Fibroblast of skin of abdomen (primary cell): ENCODE data around the gene SYNGR1.
A peak's percentile ranks its signal among the peaks of the same experiment; 100 is the strongest.

ENCODE experiments used
- DNase-seq: peaks from one replicate; pipeline ENCODE4 v3.0.0-alpha.2; 2013

SYNGR1 gene

DNA sequence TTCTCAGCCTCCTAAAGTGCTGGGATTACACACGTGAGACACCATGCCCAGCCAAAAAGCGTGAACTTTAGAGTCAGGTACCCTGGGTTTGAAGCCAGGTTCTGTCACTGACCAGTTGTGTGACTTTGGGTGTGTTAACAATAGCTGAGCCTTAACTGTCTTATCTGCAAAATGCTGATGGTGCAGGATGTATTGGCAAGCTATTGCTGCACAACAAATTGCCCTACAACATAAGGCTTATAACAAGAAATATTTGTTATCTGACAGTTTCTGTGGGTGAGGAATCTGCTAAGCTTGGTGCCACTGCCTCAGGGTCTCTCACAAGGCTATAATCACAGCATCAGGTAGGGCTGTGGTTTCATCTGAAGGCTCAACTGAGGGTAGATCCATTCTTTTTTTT, 21.9 kb downstream of the SYNGR1 start:
- DNase-seq: no peak

DNA sequence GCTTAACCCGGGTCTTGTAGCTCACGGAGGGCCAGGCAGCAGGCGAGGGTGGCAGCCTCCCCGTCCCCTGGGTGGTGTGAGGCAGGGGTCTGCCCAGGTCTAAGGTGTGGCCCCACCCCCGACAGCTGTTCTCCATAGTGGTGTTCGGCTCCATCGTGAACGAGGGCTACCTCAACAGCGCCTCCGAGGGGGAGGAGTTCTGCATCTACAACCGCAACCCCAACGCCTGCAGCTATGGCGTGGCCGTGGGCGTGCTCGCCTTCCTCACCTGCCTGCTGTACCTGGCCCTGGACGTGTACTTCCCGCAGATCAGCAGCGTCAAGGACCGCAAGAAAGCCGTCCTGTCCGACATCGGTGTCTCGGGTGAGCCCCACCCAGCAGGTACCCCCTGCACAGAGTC, 24.4 kb downstream of the SYNGR1 start:
- DNase-seq: no peak

DNA sequence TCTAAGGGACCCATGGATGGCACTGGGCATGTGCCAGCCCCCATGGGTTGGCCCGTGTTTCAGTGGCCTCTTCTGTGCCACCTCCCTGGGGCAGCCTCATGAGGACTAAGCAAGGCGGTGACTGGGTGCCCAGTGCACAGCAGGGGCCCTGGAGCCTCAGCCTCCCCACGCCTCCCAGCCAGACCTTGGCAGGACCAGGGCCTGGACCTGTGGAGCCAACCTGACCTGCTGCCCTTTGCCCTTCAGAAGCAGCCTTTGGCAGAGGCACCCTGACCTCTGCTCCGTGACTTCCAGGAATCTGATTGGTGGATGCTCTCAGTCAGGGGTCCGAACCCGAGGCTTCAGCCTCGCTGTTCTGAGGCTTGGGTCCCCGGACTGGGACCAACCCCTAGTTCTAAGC, 25.0 kb downstream of the SYNGR1 start:
- DNase-seq: no peak

DNA sequence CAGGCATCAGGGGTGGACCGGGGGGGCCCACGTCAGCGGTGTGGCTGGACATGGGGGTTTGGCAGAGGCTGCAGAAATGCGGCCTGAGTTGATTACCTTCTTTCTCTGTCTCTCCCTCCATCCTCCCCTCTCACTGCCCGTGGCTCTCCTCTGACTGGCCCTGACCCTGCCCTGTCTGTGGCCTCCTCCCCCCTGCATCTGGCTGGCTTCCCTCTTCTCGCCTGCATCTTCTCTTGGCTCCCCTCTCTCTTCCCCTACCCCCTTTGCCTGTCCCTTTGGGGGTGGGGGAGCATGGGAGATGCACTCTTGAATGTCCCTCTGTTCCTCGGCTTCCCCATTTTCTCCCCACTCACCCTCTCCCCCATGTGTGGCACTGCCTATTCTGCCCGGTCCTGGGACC, 25.9 kb downstream of the SYNGR1 start:
- no peak for DNase-seq

DNA sequence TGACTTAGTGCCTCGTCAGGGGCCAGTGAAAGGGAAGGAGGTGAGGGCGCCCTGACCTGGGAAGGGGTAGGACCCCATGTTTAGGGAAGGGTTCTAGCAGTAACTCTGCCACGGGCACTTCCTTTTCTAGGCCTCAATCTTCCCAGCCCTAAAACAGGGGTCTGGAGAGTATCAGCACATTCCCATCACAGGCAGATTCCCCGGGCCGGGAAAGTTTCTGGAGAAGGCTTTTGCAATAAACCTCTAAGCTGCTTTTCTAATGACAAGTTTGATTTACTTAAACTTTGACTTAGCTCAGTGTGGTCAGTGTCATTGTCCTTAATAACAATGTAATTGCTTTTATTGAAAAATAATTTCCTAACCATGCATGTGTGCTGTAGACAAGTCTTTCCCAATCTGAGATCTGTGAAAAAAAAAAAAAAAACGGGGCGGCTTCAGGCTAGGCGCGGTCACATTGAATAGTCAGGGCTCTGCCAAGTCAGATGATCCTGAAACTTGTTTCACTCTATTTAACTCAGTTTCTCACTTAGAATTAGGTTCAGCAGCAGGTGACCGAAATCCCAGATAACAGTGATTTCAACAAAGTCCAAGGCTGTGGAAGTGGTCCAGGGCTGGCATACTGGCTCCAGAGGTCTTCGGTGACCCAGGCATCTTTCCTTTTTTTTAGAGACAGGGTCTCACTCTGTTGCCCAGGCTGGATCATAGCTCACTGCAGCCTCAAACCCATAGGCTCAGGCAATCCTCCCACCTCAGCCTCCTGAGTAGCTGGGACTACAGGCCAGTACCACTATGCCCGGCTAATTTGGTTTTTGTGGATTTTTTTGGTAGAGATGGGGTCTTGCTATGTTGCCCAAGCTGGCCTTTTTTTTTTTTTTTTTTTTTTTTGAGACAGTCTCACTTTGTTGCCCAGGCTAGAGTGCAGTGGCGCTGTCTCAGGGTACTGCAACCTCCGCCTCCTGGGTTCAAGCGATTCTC, 30.3 kb downstream of the SYNGR1 start:
- no peak for DNase-seq

DNA sequence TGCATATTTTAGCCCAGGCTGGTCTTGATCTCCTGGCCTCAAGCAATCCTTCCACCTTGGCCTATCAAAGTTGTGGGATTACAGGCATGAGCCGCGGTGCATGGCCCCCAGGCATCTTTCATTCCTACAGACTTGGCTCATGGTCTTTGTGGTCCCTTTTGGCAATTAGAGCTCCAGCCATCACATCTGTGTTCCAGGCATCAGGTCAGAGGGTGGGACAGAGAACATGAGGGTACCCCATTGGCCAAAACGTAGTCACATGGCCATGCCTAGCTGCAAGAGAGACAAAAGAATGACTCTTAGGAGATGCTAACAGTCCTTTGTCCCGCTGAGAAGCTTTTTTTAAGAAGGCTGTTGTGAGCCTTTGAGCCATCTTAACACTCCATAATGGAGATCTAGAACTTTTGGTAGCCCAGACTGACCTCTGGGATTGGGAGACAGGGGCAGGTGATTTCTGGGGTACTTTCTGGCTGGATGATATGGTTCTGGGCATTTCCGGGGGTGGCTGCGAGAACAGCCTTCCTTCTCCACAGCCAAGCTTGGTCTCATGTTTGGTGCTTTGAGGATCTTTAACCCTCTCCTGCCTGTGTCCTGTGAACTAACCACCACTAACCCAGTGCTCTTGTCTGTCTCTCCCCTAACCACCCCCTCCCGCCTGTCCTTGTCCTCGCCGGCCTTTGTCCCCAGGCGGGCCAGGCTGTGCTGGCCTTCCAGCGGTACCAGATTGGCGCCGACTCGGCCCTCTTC, 31.4 kb downstream of the SYNGR1 start:
- no peak for DNase-seq

DNA sequence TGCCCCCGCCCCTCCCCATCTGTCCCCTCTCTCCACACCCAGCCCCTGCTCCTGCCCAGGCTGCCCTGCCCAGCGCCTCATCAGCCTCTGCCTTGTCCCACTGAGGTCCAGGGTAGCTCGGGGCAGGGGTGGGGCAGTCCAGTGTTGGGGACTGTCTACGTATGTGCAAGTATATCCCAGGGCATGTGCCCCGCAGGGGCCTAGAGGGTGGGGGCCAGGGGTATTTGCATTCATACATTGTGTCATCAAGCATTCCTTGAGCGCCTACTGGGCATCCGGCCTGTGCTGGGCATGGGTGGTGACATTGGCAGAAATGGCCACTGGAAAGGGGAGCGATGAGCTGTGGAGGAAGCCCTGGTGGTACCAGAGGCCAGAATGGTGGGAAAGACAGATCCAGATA, 32.1 kb downstream of the SYNGR1 start:
- DNase-seq: no peak

DNA sequence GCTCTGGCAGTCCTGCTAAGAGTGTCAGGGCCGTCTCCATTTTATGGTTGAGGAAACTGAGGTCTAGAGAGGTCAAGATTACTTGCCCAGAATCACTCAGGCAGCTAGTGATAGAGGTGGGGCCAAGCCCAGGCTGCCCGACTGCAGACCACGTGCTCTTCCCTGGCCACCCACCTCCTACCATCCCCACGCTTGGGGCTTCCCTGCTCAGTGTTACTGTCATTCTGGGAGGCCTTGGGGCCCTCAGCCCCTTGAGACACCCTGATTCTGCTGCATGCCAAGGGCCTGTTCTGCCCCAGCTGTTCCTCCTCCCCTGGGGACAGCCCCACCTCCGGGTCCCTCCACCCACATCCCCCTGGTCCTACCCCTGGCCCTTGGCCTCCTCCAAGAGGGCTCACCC, 32.6 kb downstream of the SYNGR1 start:
- no peak for DNase-seq

DNA sequence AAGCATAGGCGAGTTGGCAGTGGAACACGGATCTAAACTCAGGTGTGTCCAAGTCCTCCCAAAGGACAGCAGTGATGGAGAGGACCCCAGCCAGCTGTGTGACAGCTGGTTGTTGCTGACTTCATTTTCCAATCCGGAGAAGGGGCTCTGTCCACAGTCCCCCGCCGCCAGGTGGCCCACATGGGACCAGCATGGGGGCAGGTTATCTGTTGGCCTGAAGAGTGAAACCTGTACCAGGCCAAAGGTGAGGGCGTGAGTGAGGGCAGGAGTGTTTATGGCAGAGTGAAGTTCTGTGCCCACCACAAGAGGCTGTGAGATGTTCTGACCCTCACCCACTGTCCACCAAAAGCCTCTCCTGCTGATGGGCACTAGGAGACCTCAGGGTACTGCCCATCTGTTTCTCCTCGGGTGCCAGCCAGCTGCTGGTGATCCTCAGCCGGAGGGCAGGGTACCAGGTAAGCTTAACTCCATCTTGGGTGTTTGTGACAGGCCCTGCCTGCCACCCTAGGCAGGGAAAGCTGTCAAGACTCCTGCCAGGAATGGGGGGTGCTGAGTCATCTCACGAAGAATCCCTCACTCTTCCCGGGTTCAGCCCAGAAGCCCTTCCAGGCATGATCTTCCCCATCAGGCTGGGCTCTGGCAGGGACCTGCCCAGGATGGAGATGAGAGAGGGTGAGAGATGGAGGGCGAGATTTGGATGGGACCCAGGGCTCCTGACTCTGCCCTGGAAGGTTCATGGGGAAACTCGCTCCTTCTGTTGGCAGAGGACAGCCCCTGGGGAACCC, 34.2 kb downstream of the SYNGR1 start:
- DNase-seq: peak; percentile 42

DNA sequence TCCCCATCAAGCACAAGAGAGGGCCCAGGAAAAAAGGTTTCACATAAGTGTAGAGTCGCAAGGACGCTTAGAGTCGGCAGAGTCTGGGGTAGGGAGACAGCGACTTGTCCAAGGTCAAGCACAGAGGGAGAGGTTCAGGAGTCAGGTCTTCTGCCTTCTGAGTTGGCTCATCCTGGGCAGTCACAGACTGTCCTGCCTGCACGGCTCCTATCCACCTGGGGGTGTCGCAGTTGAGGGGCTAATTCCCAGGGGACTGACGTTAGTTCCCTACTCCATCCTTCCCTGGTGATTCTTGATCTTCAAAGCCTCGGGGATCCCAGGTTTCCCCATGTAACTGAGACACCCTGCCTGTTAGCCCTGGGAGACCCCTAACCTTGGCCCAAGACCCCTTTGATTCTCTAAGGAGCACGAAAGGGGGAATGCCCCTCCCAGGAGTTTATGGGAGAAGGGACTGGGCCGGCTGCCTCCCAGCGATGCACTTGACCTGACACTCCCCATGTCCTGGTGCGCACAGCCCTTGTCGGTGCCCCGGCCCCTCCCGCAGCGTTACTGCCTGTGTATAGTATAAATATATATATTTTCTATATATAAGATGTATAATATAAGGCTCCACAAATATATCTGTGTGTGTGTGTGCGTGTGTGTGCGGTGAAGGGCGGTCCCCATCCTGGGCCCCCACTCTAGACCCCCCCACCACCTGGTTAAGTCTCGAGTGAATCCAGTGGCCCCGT, 35.1 kb downstream of the SYNGR1 start:
- peak; percentile 28 for DNase-seq

DNA sequence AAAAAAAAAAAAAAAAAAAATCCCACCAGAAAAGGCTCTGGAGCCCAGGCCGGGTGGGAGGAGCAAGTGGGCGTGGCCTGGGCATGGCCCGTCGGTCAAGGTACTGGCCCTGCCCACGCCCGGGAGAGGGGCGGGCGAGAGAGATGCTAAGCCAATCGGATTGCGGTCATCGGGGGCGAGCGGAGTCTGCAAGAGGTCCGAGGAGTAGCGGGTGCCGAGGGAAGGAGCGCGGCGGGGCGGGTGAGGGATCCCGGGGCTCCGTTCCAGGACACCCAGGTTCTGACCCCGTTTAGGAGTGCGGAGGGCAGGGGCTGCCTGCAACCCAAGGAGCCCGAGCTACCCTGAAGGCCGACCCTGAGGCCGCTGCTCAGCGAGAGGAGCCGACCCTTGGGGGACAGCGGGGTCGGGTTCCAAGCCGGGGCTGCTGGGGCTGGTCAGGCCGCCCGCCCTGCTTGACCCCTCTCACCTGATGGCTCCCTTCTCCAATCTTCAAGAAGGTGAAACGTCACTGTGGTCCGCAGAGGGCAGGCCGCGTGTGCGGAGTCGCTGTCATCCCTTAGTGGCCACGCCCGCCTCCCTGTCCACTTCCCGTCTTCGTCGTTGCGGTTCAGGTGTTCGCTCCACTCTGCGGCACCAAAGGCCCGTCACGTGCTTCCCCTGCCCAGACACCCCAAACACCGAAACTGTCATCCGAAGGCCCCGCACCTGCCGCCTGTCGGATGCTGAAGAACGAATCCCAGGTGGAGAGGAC, 38.6 kb downstream of the SYNGR1 start:
- peak; percentile 78 for DNase-seq

DNA sequence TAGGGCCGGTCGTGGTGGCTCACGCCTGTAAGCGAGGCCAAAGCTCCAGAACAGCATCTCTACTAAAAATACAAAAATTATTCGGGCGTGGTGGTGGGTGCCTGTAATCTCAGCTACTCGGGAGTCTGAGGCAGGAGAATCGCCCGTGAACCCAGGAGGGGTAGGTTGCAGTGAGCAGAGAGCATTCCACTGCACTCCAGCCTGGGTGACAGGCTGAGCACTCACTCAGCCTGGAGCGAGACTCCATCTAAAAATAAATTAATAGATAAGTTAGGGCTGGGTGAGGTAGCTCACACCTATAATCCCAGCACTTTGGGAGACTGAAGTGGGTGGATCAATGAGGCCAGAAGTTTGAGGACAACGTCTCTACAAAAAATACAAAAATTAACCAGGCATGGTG, 39.6 kb downstream of the SYNGR1 start:
- DNase-seq: no peak

DNA sequence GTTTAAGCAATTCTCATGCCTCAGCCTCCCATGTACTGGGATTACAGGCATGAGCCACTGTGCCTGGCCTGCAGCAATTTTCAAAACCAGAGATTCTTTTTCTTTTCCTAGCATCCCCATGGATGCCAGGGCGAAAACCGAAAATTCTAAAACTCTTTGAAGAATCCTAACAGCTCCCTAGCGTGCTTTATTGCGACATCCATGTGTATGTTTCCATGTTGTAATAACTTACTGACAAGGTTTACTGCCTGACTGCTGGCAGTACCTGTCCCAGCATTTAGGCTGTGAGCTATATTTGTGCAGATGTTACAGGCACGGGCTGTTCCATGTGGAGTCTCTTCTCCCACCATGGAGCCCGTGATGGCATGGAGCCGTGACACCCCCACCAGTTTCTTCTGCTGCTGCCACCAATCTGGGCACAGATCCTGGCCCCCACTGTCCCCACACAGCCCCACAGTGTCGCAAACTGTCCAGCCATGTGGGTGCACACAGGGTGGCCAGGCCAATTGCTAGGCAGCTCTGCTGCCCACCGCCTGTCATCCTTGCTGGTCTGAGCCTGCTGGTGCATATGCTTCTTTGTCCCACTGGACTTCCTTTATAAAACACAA, 42.7 kb downstream of the SYNGR1 start:
- no peak for DNase-seq

DNA sequence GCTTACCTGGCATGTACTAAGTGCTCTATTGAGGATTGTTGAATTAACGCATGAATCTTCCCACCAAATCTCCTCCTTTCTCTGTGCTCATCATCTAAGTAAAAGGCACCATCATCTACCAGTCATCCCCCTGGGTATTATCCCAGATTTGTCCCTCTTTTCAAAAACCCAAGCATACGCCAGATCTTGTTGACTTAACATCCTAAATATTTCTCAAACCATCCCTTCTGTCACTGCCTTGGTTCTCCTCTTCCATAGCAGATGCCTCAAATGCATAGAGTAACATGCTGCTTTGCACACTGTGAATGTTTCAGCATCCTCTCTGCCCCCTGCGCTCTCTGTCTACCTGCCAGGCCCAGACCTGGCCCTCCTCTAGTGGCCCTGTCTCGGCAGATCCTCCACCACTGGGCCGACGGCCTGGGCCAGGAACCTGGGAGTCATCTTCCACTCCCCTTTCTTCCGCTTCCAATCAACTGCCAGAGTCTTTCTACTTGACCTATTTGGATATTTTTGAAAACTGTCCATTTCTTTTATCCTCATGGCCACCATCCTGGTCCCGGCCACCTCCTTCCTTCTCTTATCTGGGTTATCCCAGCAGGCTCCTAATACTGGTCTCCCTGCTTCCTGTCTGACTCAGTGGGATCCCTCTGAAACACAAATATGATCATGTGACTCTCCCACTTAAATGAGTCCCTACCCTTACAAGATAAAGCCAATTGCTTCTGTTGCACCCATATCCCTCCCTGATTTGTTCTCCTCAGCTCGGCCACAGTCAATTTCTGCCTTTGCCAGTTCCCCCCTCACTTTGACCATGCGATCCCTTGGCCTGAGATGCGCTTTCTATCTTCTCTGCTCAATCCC, 46.4 kb downstream of the SYNGR1 start:
- DNase-seq: no peak

DNA sequence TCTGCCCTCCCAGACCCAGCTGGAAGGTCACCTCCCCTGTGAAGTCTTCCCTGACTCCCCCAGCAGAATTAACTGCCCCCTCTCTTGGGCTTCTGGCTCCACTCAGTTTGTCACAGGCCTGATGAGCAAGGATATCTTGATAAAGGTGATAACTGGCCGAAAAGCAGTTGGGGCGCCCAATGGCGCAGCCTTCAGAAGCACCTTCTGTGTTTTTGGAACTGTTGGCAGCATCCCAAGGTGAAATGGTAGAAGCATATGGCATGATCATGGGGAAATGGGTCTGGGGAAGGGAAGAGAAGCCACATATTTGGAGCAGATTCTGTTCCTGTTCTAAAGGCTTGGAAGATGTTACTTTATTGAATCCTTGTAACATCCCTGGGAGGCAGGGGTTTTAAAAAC, 47.0 kb downstream of the SYNGR1 start:
- no peak for DNase-seq

DNA sequence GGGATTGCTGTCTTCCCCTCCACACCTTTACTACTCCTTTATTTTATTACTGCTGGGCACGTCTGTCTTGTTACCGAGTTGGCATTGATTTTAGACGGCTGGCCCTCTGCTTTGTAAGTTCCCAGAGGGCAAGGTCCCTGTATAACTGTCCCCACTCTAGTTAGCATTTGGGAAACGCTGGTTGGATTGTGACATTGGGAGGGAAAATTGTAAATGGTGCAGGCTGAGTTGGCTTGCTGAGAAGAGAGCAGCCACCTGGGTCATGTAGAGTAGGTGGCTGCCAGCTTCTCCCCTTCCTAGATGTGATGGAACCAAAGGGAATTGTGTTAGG, 51.5 kb downstream of the SYNGR1 start:
- no peak for DNase-seq

DNA sequence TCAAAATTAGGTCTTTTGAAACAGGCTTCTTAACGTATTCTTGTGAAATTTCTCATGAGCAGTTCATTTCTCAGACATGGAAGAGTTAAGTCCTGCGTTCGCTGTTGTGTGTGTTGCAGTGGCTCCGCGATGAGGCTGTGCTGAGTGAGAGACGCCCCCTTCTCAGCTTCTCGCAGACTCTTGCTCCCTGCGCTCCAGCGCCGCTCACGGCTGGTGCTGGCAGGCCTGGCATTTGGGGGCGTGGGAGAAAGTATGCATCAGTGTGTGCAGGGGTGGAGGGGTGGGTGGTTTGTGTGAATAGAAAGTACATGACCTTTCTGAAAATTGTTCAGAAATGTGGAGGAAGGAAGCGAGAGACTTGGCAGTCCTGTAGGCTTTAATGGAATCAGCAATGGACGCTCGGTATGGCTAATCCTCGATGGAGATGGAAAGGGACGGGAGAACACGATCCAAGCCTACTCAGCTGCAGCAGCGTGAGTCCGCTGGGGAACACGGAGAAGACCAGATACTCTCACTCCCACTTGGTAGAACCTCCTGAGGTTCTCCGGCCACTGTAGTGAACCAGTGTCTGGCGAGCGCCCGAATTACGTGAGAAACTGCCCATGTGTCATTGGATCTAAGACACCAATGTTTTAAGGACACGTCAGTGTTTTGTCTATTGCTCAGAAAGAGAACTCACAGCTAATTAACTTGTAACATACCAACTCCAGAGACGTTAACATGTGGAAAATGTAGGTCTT, 55.7 kb downstream of the SYNGR1 start:
- peak; percentile 44 for DNase-seq

DNA sequence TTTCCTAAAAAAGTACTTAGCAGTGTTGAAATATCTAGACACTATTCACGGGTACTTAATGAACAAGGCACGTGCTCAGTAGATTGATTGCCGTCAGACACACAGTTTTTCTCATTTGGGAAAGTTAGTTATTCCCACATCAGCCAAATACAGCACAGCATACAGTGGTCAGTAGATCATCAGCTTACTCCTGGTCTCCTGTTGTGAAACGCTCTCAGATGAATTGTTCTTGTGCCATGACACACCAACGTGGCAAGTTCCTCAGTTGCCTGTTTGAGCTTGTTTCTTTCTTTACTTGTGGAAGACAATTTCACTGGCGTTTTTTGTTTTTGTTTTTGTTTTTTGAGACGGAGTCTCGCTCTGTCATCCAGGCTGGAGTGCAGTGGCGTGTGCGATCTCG, 58.4 kb downstream of the SYNGR1 start:
- no peak for DNase-seq

DNA sequence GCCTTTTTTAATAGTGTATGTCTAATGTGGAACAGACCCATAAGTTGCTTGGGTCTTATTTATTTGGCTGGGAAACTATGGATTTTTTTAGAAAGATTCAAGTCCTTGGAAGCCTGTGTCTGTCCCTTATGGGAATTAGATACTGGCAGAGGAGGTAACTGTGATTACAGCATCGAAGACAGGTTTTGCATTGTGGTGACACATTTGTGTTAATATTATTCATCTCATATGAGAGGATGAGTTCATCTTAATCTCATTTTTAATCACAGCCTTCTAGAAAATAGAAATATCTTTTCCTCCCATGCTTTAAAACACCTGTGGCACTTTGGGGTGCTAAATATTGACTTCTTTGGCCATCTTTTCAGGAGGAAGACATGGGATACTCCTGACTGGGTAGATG, 59.0 kb downstream of the SYNGR1 start:
- no peak for DNase-seq
